Gastroesophageal sphincter (tissue), 4 donors: ENCODE results near the gene SLMAP. TPM values are rescaled to one million over a fixed set of nuclear protein-coding genes. Genes with fewer than 3 reads are reported as not detected.

ENCODE experiments used
- ATAC-seq: fragments of 150-250 bp; one replicate; pipeline ENCODE4 v1.9.1; 2016; ENCODE audit warnings: mild to moderate bottlenecking, moderate library complexity
- H3K27ac ChIP-seq, 4 donors: fragments of 200-600 bp; sonication (generic) in 3 of 4; 1 replicate in 3 of 4; 2 replicates in 1 of 4; pipeline ENCODE4 v1.5.1; 2016 to 2019
- H3K27me3 ChIP-seq: fragments of 200-600 bp; sonication (generic); one replicate; pipeline ENCODE4 v1.5.1; 2019
- H3K36me3 ChIP-seq, 2 donors: fragments of 200-600 bp; sonication (generic); one replicate each; pipeline ENCODE4 v1.5.1; 2019; ENCODE audit warnings: control low read depth in 1 of 2
- H3K4me1 ChIP-seq, 3 donors: fragments of 200-600 bp; sonication (generic); 1 replicate in 2 of 3; 2 replicates in 1 of 3; pipeline ENCODE4 v1.5.1; 2016 to 2019; ENCODE audit warnings: control low read depth in 2 of 3
- H3K4me3 ChIP-seq, 2 donors: fragments of 200-600 bp; sonication (generic); one replicate each; pipeline ENCODE4 v1.5.1; 2019; ENCODE audit warnings: mild to moderate bottlenecking in 1 of 2, moderate library complexity in 1 of 2
- H3K9me3 ChIP-seq, 3 donors: fragments of 200-600 bp; sonication (generic); one replicate each; pipeline ENCODE4 v1.5.1; 2017 to 2019; ENCODE audit warnings: control low read depth in 2 of 3
- CTCF ChIP-seq, 4 experiments: fragments of 200-600 bp in 2 of 4; fragments of 450-650 bp in 2 of 4; sonication (generic) in 1 of 4; IDR thresholded peaks; one replicate each; pipeline ENCODE4 v1.5.1; 2017 to 2019; ENCODE audit warnings: antibody characterized with exemption in 4 of 4, mild to moderate bottlenecking in 2 of 4, moderate library complexity in 2 of 4
- EP300 ChIP-seq: sonication (generic); formaldehyde crosslinking; IDR thresholded peaks from one replicate; pipeline ENCODE4 v1.6.1; 2017; ENCODE audit warnings: antibody characterized with exemption, mild to moderate bottlenecking
- POLR2A ChIP-seq, 2 donors: fragments of 450-650 bp; IDR thresholded peaks; one replicate each; pipeline ENCODE4 v1.6.1; 2017; ENCODE audit warnings: antibody characterized with exemption in 2 of 2, mild to moderate bottlenecking in 2 of 2, moderate library complexity in 1 of 2
- POLR2AphosphoS5 ChIP-seq: sonication (generic); formaldehyde crosslinking; IDR thresholded peaks from one replicate; pipeline ENCODE4 v1.6.1; 2017; ENCODE audit warnings: antibody characterized with exemption
- WGBS, 2 donors: methylation state at CpG; one replicate each; pipeline ENCODE4 v1.1.5; 2018; ENCODE audit warnings: low coverage in 1 of 2; 5-methylcytosine and 5-hydroxymethylcytosine counted together
- total RNA-seq, 4 donors: library from RNA; depleted of rRNA; stranded (reverse); fragments of >200 nt; gene quantifications; one replicate each; pipeline ENCODE4 v1.1.0, GENCODE V29; 2016

The SLMAP gene
- total RNA-seq, 4 donors from 2014 or later = 462 to 594 (median 531) TPM

GRCh38 chr3:57717205-57717868 lies 38.8 kb upstream of the SLMAP start:
- no peaks in the 10 kb centered on the region for H3K27me3 ChIP-seq
- H3K27ac ChIP-seq = no peak overlapping the region
- no peaks in the 10 kb centered on the region for H3K4me1 ChIP-seq
- WGBS, 2 donors = 91 to 93% methylated on average over 5 to 6 of the region's 6 CpGs
- TF ChIP-seq CTCF (IDR thresholded peaks at IDR 0.05) = no peak
- no peak for TF ChIP-seq POLR2A (IDR thresholded peaks at IDR 0.05)
- TF ChIP-seq POLR2AphosphoS5 = no peak
- no peak for TF ChIP-seq EP300
- no peaks in the 10 kb centered on the region for H3K36me3 ChIP-seq
- H3K9me3 ChIP-seq = no peaks in the 10 kb centered on the region
- no peak for ATAC-seq
- no peak overlapping the region for H3K4me3 ChIP-seq

GRCh38 chr3:57718118-57718517 lies 38.0 kb upstream of the SLMAP start:
- TF ChIP-seq POLR2AphosphoS5 = no peak
- TF ChIP-seq EP300 = no peak
- no peak for TF ChIP-seq CTCF (IDR thresholded peaks at IDR 0.05)
- TF ChIP-seq POLR2A (IDR thresholded peaks at IDR 0.05) = no peak
- ATAC-seq = no peak
- WGBS, 2 donors = 83% methylated on average over 1 of the region's 1 CpG; no CpG with 5 or more reads in 1 of the 2 donors

GRCh38 chr3:57726397-57726796 lies 29.7 kb upstream of the SLMAP start:
- ATAC-seq = no peak
- no peak overlapping the region for H3K4me3 ChIP-seq
- no peaks in the 10 kb centered on the region for H3K4me1 ChIP-seq
- H3K27ac ChIP-seq = no peak overlapping the region
- no peaks in the 10 kb centered on the region for H3K9me3 ChIP-seq
- no peaks in the 10 kb centered on the region for H3K36me3 ChIP-seq
- no peaks in the 10 kb centered on the region for H3K27me3 ChIP-seq
- no peak for TF ChIP-seq CTCF (IDR thresholded peaks at IDR 0.05)
- TF ChIP-seq EP300 = no peak
- TF ChIP-seq POLR2AphosphoS5 = no peak
- TF ChIP-seq POLR2A (IDR thresholded peaks at IDR 0.05) = no peak

More at GRCh38 chr3:57718118-57718517, 38.0 kb upstream of the SLMAP start:
- Histone ChIP-seq H3K27me3 (no peaks in the 10 kb centered on the region), H3K9me3 (no peaks in the 10 kb centered on the region), H3K27ac (no peak overlapping the region), H3K4me1 (no peaks in the 10 kb centered on the region), H3K36me3 (no peaks in the 10 kb centered on the region), H3K4me3 (no peak overlapping the region)

- Histone ChIP-seq H3K9me3 (no peaks in the 10 kb centered on the region), H3K36me3 (no peaks in the 10 kb centered on the region), H3K4me3 (no peak overlapping the region), H3K4me1 (no peaks in the 10 kb centered on the region), H3K27me3 (no peaks in the 10 kb centered on the region), H3K27ac (no peak overlapping the region)
- ATAC-seq = no peak
- TF ChIP-seq POLR2A (IDR thresholded peaks at IDR 0.05) (no peak), POLR2AphosphoS5 (no peak), EP300 (no peak), CTCF (IDR thresholded peaks at IDR 0.05) (no peak)
- WGBS, 2 donors = 62 to 83% methylated on average over 3 to 4 of the region's 5 CpGs
Observed at GRCh38 chr3:57727106-57727505, 29.0 kb upstream of the SLMAP start.

- no peaks in the 10 kb centered on the region for H3K9me3 ChIP-seq
- no peaks in the 10 kb centered on the region for H3K36me3 ChIP-seq
- no peak overlapping the region for H3K4me3 ChIP-seq
- no peak for TF ChIP-seq CTCF (IDR thresholded peaks at IDR 0.05)
- no peak for TF ChIP-seq EP300
- no peak for TF ChIP-seq POLR2AphosphoS5
- no peak for TF ChIP-seq POLR2A (IDR thresholded peaks at IDR 0.05)
- WGBS, 2 donors = 61 to 75% methylated on average over 2 to 5 of the region's 11 CpGs
- ATAC-seq = no peak
- no peaks in the 10 kb centered on the region for H3K4me1 ChIP-seq
- no peaks in the 10 kb centered on the region for H3K27me3 ChIP-seq
- H3K27ac ChIP-seq = no peak overlapping the region
Observed at GRCh38 chr3:57729334-57730045, 26.6 kb upstream of the SLMAP start.
